ENCODE results near the gene CNOT11.

CNOT11 gene

DNA sequence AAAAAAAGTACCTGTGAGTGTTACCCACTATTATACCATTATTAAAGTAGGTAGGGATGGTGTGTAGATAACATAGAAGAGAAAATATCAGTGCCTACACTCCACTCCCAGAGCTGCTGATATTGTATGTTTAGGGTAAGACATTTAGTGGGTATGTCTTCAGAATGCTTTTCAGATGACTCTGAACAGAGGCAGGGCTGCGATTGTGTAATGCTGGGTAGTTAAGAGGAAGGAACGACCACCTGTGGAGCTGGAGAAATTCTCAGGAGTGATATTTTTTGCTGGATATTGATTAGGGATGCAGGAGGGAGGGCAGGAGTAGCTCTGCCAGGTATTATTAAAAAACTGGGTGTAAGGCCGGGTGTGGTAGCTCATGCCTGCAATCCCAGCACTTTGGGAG lies 2.8 kb downstream of the CNOT11 start:
- no peak for ATAC-seq
- TF ChIP-seq RARB (CRISPR knock-in tag; IDR thresholded peaks at IDR 0.05) (no peak), TCF4 (CRISPR knock-in tag; IDR thresholded peaks at IDR 0.05; ENCODE audit: borderline replicate concordance) (no peak), ZFP30 (CRISPR knock-in tag; IDR thresholded peaks at IDR 0.05) (no peak), ZNF70 (CRISPR knock-in tag; IDR thresholded peaks at IDR 0.05) (no peak), ESRRG (CRISPR knock-in tag; IDR thresholded peaks at IDR 0.05) (no peak), ZFP3 (CRISPR knock-in tag; IDR thresholded peaks at IDR 0.05) (no peak)
- TF ChIP-seq, protein P1, sequence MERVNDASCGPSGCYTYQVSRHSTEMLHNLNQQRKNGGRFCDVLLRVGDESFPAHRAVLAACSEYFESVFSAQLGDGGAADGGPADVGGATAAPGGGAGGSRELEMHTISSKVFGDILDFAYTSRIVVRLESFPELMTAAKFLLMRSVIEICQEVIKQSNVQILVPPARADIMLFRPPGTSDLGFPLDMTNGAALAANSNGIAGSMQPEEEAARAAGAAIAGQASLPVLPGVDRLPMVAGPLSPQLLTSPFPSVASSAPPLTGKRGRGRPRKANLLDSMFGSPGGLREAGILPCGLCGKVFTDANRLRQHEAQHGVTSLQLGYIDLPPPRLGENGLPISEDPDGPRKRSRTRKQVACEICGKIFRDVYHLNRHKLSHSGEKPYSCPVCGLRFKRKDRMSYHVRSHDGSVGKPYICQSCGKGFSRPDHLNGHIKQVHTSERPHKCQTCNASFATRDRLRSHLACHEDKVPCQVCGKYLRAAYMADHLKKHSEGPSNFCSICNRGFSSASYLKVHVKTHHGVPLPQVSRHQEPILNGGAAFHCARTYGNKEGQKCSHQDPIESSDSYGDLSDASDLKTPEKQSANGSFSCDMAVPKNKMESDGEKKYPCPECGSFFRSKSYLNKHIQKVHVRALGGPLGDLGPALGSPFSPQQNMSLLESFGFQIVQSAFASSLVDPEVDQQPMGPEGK (CRISPR knock-in tag; IDR thresholded peaks at IDR 0.05; ENCODE audit: borderline replicate concordance) = no peak

- no peak for ATAC-seq
- TF ChIP-seq ZFP30 (CRISPR knock-in tag; IDR thresholded peaks at IDR 0.05) = no peak
- no peak for TF ChIP-seq ZNF565 (CRISPR knock-in tag; conservative IDR thresholded peaks at IDR 0.05; ENCODE audit: low read depth)
- TF ChIP-seq OSR1 (CRISPR knock-in tag; IDR thresholded peaks at IDR 0.05) = no peak
- no peak for TF ChIP-seq ZFP3 (CRISPR knock-in tag; IDR thresholded peaks at IDR 0.05)
- no peak for TF ChIP-seq SNAI2 (CRISPR knock-in tag; IDR thresholded peaks at IDR 0.05)
- TF ChIP-seq RARB (CRISPR knock-in tag; IDR thresholded peaks at IDR 0.05) = no peak
- no peak for TF ChIP-seq PPARA (CRISPR knock-in tag; IDR thresholded peaks at IDR 0.05; ENCODE audit: borderline replicate concordance)
- no peak for TF ChIP-seq POU6F1 (CRISPR knock-in tag; IDR thresholded peaks at IDR 0.05; ENCODE audit: borderline replicate concordance, low read depth)
- TF ChIP-seq BACH2 (CRISPR knock-in tag; IDR thresholded peaks at IDR 0.05; ENCODE audit: borderline replicate concordance) = no peak
- TF ChIP-seq GLIS3 (CRISPR knock-in tag; IDR thresholded peaks at IDR 0.05) = no peak
- TF ChIP-seq TSHZ2 (CRISPR knock-in tag; IDR thresholded peaks at IDR 0.05) = no peak
- TF ChIP-seq ZNF8 (CRISPR knock-in tag; IDR thresholded peaks at IDR 0.05) = no peak
- no peak for TF ChIP-seq ARNTL (CRISPR knock-in tag; IDR thresholded peaks at IDR 0.05; ENCODE audit: borderline replicate concordance, low read depth)
- no peak for TF ChIP-seq TCF4 (CRISPR knock-in tag; IDR thresholded peaks at IDR 0.05; ENCODE audit: borderline replicate concordance)
- TF ChIP-seq ESRRG (CRISPR knock-in tag; IDR thresholded peaks at IDR 0.05) = no peak
- no peak for TF ChIP-seq CREB5 (CRISPR knock-in tag; IDR thresholded peaks at IDR 0.05; ENCODE audit: low read depth)
- no peak for TF ChIP-seq CSRNP3 (CRISPR knock-in tag; IDR thresholded peaks at IDR 0.05)
- TF ChIP-seq ZNF70 (CRISPR knock-in tag; IDR thresholded peaks at IDR 0.05) = no peak
- TF ChIP-seq TOX (CRISPR knock-in tag; IDR thresholded peaks at IDR 0.05; ENCODE audit: borderline replicate concordance) = no peak
Observed at GRCh38 chr2:101256316-101256715, 3.6 kb downstream of the CNOT11 start.

- TF ChIP-seq CSRNP3 (CRISPR knock-in tag; IDR thresholded peaks at IDR 0.05) (no peak), TCF4 (CRISPR knock-in tag; IDR thresholded peaks at IDR 0.05; ENCODE audit: borderline replicate concordance) (no peak)
- no peak for ATAC-seq
Observed at GRCh38 chr2:101258804-101259203, 6.1 kb downstream of the CNOT11 start.
